Activated CD4-positive, alpha-beta T cell treated with anti-CD3 and anti-CD28 coated beads, Interleukin-2, amount 50 U/mL, for 24 hours (primary cell): ENCODE measurements around the gene SLC35F3.

Source experiments
- DNase-seq, 2 donors: peaks; one replicate each; pipeline ENCODE4 v3.0.0-alpha.2; 2020; ENCODE audit warnings: low read depth in 1 of 2, low spot score in 1 of 2

SLC35F3 gene

DNA sequence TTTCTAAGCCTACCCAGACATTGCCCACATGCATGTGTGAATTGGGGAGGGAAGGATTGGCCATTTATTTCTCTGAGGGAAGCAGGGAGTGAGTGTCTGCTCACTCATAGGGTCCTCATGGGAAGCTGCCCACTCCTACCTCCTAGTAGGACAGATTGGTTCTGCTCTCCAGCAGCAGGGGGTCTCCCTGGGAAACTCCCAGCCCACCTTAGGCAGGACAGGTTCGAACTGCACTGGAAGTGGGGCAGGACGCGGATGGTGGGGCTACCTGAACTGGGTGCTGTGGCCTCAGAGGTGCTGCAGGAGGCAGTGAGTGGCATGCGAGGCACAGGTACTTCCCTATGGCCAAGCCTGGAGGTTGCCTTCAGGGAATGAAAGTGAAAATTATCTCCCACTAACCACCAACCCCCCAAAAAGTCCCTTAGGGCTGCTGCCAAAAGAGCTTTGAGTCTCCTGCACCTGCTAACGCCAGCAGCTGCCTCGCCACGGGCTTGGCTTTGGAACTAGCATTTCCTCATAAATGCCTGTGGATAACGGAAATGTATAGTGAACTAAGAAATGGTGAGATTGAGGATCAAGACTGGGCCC, 311.7 kb downstream of the SLC35F3 start:
- no peak for DNase-seq

DNA sequence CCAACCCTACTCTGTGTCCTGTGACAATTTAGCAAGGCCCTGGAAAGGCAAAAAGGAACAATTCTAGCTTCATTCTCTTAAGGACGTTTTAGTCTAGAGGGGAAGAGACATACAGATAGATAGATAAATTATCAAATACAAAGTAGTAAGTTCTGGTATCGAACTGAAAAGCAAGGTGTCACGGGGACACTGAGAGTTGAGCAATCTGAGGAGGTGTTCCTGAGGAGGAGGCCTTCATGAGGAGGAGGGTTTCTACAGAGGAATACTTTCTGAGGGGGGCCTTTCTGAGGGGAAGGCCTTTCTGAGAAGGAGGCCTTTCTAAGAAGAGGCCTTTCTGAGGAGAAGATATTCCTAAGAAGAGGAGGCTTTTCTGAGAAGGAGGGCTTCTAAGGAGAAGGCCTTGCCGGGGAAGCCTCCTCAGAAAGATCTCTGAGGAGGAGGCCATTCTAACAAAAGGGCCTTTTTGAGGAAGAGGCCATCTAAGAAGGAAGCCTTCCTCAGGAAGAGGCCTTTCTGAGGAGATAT, 312.9 kb downstream of the SLC35F3 start:
- DNase-seq = no peak

DNA sequence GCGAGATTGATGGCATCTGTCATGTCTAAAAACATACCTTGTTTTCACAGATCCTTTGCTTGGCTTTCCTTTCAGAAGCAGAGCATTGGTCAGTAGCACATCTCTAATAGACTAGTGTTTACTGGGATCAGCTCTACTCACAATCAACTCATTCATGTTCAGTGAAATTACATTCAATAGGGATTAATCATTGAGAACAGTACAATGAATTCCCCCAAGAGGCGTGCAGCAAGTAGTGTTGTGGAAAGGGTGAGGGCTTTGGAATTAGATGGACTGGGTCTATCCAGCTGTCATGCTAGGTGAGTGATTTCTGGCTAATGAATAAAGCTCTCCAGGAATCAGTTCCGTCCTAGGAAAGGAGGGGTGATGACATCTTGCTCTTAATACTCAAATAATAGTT, 313.6 kb downstream of the SLC35F3 start:
- no peak for DNase-seq

DNA sequence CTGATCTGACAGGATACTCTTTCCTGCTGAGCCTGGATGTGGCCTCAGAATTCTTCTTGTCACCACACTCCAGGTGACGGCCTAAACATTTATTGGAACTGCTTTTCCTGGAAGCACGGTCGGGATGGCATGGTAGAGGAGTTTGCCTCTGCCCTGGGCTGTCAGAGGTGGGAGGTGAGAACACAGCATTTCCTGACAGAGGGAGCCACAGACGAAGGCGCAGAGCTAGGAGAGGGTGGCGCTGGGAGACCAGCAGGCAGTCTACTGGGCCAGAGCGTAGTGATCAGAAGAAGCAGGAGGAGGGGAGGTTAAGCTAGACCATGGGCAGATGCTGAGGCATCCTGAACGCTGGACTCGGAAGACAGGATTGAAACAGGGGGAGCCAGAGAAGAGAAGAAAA, 315.2 kb downstream of the SLC35F3 start:
- no peak for DNase-seq

DNA sequence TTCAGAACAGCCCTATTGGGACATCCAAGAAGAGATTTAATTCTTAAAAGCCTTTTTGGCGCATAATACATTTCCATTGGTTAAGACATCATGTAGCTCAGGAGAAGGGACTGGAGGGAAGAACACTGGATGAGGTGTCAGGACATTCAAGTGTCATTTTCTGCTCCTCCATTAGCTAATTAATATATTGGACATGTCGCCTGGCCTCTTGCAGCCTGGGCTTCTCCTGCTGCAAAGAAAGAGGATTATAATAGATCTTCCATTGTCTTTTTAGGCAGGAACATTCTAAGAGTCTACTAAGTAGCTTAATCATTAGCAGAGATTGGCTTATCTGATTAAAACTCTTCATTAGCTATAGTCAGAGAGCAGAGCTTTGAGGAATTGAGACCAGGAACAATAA, 317.1 kb downstream of the SLC35F3 start:
- no peak for DNase-seq

DNA sequence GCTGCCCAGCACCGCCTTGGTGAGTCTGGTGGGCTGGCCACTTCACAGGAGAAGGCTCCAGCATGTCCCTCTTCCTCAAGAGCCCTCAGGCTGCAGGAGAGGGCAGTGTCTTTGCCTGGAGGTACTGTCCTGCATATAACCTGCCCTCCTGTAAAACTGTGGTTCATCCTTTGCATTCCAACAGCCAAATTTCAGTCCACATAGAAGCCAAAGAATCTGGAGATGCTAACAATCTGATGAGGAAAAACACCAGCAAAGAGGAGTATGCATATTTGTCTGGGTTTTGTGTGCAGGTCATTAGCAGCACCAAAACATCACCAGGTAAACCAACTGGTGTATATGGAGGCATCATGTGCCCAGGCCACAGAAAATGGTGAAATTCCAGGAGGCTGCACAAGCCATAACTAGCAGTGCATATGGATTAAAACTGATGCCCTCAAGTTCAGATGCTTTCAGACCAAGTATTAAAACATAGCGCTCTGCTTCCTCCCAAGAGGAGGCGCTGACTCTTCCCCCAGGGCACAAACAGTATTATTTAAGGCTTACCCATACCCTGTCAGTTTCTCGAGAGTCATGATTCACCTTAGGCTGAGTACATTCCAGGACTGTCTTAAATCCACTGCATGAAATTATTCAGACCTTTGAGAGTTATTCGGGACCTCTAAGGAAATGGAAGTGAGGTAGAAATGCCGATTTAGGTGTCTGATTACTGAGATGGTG, 318.2 kb downstream of the SLC35F3 start:
- DNase-seq = no peak

DNA sequence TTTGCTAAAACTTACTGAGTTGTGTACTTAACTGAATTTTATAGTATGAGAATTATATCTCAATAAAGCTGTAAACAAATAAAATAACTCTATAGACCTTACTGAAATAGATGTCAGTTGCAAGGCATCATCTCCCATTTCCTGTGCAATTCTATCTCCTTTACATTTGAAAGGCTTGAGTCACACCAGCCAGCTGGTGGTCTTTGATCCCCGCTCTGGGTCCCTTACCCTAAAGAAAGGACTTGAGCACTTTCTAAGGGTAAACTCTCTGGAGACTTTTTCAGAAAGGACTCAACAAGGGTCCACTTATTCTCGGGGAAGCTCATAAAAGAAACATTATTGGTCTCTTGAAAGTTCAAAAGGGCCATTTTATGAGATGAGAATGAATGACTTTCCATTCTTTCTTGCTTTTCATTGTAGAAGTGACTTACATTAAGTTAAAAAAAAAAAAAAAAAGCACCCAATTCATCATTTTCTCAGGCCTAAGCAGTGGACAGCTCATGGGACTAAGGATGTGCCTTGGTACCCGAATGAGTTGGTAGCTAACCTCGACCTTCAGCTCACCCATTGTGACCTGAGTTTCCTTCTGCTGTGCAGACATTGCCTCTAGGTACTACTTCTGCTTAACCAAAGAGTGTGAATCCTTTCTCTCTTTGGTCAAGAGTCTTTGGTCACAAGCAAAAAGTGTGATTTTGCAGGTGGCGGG, 321.8 kb downstream of the SLC35F3 start:
- no peak for DNase-seq

DNA sequence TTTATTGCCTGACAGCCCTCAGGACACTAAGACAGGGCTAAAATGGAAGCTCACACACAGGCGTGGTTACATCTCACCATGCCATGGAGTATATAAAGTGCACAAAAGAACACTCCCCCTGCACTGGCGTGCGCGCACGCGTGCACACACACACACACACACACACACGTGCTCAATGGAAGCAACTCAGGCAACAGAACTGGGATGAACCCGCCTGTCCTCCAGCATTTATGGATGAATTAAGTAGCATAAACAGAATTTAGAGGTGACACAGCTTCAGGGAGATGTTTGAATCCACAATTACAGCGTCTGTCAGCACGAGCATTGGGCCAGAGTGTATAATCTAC, 322.3 kb downstream of the SLC35F3 start:
- no peak for DNase-seq

DNA sequence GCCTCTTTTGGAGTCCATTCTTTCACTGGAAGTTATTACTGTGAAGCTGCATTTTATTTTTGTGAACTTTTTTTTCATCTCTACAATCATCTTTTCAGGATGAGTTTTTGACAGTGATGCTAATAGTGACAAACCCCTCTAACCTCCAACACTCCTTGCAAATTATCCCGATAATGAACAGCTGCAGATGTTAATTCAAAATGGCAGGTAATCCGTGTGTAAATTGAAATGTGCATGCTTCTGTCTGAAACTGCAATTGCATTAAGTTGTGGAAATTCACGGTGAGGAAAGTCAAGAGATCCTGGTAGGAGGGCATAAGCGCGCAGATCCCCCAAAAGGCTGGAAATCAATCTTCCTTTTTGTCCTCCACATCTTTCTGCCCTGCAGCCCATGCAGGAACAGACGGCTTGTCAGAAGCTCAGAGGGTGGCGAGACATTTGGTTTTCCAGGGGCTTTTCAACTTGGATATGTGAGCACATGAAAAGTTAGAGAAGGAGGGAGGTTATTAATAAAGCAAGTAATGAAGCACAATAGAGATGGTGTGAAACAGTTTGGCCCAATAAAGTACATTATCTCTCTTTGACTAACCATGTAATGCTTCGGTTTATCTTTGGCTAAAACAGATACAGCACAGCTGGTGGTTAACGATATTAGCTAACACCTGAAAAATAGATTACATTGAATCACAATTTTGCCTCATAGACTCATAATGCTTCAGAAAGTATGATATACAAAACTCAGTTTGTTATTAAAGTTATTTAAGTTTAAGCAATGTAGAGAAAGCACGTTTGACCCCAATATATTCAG, 325.3 kb downstream of the SLC35F3 start:
- DNase-seq = no peak

DNA sequence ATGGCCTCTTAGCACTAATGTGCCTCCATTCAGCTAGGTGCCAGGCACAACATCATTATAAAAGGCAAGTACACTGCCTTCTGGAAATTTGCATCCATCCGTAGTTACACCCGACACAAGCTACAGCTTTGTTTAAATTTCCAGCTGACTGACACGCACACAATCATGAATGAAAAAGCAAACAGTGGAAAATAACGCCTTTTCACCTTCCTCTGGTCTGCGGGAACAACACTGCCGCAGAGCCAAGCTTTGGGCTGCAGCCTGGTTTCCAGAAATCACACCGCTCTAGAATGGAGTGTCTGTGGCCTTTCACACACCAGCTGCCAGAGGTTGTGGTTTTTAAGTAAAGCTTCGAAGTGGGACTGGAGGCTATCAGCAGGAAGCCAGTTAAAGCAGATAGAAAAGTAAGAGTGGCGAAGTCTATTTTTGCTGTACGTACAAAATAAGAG, 326.0 kb downstream of the SLC35F3 start:
- no peak for DNase-seq

DNA sequence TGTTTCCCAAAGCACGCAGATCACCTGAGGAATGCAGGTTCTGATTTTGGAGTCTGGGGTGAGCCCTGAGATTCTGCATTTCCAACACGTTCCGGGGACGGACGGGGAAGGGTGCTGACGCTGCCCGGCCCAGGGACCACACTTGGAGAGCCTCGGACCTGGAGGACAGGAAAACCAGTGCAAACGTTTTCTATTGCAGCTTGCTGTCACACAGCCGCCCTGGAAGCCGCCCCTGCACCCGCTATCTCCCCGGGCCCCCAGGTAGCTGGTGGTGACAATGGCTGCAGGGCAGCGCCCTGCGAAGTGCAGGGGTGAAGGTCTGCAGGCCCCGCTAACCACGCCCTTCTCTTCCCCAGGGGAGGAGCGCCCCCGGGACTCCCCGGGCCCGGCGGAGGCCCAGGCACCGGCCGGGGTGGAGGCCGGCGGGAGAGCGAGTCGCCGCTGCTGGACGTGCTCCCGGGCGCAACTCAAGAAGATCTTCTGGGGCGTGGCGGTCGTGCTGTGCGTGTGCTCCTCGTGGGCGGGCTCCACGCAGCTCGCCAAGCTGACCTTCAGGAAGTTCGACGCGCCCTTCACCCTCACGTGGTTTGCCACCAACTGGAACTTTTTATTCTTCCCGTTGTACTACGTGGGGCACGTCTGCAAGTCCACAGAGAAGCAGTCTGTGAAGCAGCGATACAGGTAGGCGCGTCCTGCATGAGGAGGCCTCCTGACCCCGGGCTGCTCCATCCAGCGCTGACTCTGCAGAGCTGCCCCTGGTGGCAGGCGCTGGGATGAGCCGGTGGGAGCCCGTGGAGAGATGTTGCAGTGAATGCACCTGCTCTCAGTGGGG, 326.8 kb downstream of the SLC35F3 start:
- no peak for DNase-seq

DNA sequence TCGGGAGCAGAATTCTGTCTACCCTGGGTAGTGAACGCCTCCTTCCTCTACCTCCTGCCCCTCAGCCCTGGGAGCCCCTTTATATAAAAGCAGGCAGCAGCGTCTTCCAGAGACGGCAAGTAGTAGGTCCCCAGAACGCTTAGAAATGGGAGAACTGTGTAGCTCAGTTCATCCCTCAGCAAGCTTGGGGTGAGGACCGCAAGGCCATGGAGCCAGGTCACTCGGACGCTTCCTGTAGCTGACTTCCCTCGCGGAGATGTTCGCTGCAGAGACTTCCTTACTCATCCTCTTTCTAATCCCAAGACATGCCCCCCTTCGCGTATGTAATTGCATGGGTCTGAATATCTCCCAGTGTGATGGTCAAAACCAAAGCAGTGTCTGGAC, 327.4 kb downstream of the SLC35F3 start:
- no peak for DNase-seq

DNA sequence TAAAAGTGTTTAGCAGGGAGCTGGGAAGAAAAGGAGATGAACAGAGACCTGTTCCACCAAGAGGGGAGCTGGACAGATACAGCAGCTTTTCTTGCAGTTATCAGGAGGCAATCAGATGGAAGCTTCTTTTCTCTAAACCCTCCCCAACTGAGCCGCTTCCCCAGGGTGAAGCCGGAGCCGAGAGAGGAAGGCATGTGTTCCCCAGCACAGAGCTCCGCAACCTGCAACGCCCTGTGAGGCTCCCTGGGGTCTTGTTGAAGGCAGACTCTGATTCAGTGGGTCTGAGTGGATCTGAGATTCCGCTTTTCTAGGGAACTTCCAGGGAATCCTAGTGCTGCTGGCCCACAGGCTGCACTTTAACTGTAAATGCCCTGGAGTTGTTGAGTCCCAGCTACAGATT, 329.7 kb downstream of the SLC35F3 start:
- no peak for DNase-seq

DNA sequence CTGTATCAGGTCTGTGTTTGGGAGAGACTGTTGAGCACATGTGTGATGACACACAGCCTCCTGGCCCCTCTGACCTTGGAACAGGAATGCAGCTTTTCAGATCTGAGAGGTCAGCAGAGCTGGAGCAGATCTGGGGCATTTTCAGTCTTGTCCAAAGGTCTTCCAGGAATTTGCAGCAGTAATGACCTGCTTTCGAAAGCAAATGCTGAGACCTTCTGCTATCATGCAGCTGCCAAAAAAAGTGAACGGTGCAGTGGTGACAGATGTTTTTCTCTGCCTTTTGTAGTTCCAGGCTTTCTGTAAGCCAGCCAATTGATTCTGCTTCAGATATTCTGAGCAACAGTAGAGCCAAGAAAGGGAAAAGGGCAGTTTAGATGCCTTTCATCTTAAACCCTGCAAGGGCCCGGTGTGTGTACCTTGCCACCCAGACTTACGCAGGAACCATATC, 331.0 kb downstream of the SLC35F3 start:
- DNase-seq = no peak

DNA sequence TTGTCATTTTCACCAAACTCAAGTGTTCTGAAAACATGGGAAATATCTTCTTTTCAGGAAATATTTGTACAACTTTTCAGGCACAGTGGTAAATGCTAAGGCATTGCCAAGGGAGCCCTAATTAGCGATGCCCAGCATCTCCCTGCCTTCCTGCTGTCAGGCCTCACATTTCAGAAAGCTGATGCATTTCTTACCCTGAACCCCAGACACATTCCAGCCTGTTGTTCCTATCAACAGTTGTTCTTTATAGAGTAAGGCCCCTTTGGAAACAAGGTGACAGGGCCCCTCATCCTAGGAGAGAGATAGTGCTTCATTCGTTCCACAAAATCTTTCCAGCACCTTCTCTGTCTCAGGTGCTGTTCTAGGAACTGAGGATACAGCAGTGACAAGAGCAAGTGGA, 332.9 kb downstream of the SLC35F3 start:
- DNase-seq = no peak

DNA sequence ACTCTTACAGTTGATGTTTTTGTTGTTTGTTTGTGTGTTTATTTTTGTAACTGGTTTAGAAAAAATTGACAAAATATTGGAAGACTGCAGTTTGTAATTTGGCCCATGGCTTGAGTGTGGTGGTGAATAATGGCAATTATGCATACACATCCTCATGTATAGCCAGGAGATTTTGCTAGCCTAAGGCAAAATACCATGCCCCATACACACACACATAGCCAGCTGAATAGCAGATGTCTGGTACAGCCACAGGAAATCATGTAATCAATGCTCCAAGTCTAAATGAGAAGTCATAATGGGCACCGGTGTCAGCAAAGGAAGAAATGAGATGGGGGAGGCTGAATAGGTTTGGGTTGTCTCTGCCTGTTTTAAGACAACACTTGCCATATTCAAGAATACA, 333.6 kb downstream of the SLC35F3 start:
- DNase-seq = no peak

DNA sequence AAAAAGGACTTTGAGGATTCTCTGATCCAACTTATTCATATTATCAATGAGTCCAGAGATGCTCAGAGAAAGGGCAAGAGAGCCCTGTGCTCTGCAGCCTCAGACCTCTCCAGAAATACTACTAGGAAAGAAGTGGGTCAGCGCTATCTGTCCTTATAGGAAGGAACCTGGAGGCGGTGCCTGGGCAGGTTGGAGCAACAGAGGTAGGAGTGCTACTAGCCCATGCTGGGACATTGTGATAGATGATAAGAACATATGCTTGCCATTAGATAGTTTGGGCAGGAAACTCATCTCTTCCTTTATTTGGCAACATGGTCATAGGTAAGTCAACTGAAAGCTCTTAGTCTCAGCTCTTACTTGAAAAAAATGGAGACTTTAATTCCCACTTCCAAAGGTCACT, 335.0 kb downstream of the SLC35F3 start:
- no peak for DNase-seq

DNA sequence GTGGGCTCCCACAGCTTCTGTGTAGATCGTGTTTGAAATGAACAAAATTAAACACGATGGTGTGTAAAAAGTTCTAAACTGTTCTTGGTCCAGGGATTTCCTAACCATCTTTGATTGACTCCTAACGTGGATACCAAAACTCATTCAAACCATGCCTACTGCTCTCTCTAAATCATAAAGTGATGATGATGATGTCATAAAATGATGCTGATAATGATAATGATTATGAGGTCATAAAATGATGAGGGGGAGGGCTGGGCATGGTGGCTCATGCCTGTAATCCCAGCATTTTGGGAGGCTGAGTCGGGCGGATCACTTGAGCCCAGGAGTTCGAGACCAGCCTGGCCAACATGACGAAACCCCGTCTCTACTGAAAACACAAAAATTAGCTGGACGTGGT, 335.5 kb downstream of the SLC35F3 start:
- no peak for DNase-seq

DNA sequence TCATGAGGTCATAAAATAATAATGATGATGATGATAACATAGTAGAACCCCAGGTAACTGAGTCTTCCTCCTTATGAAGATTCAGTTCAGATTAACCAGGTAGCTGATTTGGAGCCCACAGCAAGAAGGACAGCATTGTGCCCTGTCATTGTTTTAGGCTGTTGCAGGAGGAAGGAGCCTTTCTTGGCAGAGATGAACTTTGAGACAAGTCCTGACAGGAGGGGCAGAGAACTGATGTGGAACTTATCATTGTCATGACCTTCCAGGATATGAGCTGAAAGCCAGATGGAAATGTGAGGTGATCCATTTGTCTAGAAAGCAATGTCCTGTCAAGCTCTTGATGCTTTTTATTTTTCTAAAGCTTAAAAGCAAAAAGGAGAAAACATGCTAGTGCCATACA, 336.2 kb downstream of the SLC35F3 start:
- DNase-seq = no peak

DNA sequence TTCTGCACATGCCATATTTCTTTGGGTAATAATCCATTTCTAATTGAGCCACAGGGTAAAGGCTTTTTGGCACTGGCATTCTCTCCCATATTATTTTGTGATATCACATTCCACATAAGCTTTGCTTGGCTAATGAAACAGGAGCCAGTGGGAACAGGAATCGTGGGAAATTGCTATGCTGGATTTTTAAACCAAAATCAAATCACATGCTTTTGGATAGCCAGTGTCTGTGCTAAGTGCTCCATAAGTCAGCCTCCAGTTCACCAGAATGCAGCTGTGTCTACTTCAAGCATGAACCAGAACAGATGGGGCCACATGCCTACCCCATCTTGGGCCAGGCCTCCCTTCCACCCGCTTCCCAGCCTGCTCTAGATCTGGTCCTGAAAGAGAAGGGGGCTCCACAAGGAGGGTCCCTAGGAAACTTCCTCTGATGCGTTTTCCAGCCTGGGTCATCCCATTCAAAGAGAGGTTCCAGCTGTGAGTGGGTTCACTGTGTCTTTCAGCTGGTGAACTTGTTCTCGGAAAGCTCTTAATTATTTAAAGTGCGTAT, 337.5 kb downstream of the SLC35F3 start:
- DNase-seq = no peak
